HG03521 (cell line): ENCODE measurements around the gene TRIM69.
"Not testable (repeated sequence)": the region's sequence is repeated elsewhere in the genome, so short reads cannot be mapped to it uniquely, and the experiment has no call there.

ENCODE experiments used
- ATAC-seq: cut with Tn5 transposase; IDR thresholded peaks from one replicate; pipeline ENCODE4 v1.9.1; 2021; ENCODE audit warnings: mild to moderate bottlenecking, moderate library complexity; ENCODE audit not compliant: unreplicated experiment

Gene TRIM69

DNA sequence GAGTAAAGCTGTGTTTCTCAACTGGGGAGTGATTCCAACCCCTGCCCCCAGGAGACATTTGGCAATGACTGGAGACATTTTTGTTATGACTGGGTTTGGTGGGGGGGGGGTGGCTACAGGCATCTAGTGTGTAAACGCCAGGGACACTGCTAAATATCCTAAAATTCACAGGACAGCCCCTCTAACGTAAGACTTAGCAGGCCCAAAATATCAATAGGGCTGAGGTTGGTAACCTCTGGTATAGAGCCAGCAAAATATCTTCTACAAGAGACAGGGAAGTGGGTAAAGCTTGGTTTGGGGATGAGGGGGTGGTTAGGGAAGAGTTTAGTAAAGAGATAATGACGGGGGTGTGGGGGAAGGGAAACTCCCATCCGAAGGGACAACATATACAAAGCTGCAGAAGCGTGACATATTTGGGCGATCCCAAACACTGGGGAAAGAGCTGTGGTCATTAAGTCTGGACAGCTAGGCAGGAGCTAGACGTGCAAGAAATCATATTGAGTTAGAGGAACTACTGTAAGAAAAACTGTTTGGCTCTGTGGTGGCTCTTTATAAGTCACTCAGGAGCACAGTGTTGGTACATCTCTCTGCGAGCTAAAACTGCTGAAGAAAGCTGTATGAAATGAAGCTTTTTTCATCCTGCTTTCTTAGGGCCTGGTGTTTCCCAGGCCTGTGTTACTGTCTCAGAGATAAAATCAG lies 697 bp upstream of the TRIM69 start:
- ATAC-seq: no peak

DNA sequence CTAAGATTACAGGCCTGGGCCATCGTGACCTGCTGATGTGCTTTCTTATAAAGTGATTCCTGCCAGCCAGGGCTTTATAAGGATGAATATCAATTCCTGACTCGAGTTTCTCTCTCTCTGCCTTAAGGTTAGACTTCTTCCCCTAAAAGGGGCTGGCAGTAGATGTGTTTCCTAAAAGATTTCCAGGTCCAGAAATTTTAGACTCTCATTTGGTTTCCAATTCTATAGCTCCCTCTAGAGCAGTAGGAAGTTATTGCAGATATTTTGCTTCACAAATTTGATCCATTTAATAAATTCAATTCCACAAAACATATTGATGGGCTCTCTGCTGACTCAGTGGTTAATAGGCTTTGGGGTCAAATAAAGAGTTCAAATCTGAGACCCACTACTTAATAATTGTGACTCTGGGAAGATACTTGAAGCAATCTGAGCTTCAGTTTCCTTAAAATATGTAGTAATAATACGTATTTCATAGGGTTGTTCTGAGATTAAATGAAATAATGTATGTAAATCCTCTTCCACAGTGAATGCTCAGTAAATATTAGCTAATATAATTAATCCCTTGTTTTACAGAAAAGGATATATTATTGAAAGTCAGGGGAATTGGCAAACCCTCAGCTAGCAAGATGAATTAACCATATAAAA lies 2.1 kb downstream of the TRIM69 start:
- no peak for ATAC-seq

DNA sequence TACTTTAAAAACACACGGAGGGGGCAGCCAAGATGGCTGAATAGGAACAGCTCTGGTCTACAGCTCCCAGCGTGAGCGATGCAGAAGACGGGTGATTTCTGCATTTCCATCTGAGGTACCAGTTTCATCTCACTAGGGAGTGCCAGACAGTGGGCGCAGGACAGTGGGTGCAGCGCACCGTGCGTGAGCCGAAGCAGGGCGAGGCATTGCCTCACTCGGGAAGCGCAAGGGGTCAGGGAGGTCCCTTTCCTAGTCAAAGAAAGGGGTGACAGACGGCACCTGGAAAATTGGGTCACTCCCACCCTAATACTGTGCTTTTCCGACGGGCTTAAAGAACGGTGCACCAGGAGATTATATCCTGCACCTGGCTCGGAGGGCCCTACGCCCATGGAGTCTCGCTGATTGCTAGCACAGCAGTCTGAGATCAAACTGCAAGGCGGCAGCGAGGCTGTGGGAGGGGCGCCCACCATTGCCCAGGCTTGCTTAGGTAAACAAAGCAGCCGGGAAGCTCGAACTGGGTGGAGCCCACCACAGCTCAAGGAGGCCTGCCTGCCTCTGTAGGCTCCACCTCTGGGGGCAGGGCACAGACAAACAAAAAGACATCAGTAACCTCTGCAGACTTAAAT lies 3.0 kb downstream of the TRIM69 start:
- not testable (repeated sequence) for ATAC-seq

DNA sequence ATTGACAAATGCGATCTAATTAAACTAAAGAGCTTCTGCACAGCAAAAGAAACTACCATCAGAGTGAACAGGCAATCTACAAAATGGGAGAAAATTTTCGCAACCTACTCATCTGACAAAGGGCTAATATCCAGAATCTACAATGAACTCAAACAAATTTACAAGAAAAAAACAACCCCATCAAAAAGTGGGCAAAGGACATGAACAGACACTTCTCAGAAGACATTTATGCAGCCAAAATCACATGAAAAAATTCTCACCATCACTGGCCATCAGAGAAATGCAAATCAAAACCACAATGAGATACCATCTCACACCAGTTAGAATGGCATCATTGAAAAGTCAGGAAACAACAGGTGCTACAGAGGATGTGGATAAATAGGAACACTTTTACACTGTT lies 7.1 kb downstream of the TRIM69 start:
- not testable (repeated sequence) for ATAC-seq

DNA sequence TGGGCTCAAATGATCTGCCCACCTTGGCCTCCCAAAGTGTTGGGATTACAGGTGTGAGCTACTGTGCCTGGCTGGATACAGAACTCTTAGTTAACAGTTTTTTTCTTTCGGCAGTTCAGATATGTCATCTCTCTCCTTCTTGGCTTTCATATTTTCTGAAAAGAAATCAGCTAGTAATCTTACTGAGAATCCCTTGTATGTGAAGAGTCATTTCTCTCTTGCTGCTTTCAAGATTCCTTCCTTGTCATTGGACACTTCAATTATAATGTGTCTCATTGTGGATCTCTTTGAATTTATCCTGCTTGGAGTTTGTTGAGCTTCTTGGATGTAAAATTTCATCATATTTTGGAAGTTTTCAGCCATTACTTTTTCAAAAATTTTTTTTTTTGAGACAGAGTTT lies 17.0 kb downstream of the TRIM69 start:
- no peak for ATAC-seq

DNA sequence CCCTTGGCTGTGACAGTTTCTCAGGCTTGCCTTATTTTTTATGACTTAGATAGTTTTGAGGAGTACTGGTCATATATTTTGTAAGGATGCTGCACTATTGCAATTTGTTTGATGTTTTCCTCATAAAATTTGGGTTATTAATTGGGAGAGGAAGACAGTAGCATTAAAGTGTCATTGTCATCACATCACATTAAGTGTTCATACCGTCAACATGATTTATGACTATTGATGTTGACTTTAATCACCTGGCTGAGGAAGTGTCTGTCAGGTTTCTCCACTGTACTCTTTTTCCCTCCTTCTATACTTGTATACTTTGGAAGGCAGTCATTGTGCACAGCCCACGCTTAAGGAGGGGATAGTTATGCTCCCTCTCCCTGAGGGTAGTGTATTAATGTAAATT lies 26.9 kb downstream of the TRIM69 start:
- ATAC-seq: no peak

DNA sequence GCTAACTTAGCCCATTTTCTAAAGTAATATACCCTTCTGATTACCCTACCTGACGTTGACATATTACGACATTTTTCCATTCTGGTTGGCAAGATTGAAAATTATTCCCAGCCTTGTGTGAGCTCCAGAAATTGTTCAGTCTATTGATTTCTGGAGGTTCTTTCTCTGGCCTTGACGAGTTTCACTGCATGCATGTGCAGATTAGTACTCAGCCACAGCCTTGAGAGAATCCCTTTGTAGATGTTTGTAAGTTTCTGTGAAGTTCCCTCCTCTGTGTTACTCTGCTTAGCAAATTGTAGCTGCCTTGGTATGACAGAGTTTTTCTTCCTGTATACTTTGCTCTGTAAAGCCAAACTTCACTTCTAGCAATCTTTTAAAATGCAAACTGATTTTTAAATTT lies 27.5 kb downstream of the TRIM69 start:
- no peak for ATAC-seq

DNA sequence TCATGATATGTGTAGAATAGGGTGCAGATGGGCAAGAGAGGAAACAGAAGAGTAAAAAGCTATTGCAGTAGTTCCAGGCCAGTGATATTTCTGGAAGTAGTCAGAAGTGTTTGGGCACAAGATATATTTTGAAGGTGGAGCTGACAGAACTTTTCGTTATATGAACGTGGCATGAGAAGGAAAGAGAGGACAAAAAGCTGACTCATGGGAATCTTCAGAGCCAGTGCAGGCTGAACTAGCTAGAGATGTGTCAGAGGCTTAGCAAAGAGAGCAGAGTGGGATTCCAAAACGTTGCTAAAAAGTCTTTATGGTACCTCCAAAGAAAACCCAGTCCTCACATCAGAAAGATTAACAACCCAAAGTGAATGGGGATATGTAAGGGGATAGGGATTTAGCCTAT lies 28.7 kb downstream of the TRIM69 start:
- no peak for ATAC-seq

DNA sequence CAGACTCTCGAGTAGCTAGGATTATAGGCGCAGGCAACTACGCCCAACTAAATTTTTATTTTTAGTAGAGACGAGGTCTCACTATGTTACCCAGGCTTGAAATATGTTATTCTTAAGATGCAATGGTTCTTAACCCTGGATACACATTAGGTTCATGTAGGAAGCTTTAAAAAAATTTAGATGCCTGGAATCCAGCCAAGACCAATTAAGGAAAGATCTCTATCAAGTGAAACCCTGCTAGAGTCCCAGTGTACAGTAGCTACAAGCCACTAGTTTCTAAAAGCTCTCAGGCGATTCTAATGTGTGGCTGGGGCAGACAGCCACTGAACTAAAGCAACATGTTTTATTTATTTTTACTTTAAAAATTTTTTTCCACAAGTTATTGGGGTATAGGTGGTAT lies 33.2 kb downstream of the TRIM69 start:
- ATAC-seq: no peak

DNA sequence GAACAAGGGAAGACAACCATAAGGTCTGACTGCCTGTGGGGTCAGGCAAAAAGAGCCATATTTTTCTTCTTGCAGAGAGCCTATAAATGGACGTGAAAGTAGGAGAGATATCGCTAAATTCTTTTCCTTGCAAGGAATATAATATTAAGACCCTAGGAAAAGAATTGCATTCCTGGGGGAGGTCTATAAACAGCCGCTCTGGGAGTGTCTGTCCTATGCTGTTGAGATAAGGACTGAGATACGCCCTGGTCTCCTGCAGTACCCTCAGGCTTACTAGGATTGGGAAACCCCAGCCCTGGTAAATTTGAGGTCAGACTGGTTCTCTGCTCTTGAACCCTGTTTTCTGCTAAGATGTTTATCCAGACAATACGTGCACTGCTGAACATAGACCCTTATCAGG lies 34.4 kb downstream of the TRIM69 start:
- not testable (repeated sequence) for ATAC-seq

DNA sequence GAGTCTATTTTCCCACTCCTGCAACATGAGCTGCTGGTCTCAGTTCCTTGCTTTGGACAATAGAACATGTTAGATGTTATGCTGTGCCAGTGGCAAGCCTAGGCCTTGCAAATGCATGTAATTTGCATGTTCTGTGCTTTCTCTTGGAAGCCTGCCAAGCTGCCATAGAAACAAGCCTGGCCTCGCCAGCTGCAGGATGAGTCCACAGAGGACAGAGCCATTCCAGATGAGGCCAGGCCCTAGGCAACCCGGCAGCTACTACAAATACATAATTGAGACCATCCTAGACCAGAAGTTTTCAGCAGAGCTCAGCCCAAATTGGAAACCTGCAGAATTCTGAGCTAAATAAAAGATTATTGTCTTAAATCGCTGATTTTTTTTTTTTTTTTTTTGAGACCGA lies 39.6 kb downstream of the TRIM69 start:
- no peak for ATAC-seq

DNA sequence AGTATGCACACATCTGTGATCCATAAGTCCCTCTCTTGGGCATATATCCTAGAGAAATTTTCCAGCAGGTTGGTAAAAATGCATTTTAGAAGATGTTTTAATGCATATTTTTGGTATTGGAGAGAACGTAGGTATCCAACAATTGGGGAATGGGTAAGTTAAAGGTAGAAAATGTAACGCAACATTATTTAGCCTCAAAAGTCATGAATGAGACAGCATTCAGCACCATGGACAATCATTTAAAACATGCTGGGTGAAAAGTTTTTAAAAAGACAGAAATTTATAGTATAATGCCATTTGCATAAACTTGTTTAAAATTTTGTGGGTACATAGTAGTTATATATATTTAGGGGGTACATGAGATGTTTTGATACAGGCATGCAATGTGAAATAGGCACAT lies 43.4 kb downstream of the TRIM69 start:
- no peak for ATAC-seq

DNA sequence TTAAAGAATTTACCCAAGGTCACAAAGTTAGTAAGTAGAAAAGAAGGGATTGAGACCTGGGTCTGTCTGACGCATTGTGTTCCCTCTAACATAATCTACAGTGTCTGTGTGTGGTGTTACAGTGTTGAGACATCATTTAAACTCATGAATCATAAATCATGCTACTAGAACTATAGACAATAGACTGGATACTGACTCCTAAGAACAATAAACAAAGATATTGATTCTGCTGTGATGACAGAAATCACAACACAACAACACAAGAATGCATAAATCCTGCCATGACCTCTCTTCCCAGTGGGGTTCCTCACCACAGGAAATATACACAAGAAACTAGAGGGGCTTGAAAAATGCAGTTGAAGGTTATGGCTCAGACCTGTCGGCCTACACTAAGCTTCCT lies 44.3 kb downstream of the TRIM69 start:
- ATAC-seq: no peak

DNA sequence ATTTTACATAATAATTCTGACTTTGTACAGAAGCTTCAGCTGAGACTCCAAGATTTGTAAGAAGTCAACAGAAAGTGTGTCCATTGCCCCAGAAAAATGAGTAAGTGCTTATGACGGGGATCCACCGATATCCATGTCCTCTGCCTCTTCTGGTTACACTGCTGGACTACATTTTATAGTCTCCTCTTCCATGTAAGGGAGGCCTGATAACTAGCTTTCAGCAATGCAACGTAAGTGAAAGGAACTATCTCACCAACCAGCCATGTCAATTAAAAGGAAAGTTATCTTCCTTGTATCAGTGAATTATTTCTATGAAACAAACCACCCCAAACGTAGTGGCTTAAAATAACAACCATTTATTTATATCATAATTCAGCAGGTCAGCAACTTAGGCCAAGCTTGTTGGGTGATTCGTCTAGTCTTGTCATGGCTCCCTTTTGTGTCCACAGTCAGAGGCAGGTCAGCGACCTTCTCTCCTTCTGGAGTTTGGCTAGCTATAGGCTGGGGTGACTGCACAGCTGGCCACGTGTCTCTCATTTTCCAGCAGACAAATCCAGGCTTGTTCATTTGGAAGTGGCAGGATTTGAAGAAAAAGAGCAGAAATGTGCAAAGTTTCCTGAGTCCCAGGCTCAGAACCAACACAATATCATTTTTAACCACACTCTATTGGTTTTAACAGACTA lies 44.9 kb downstream of the TRIM69 start:
- no peak for ATAC-seq

DNA sequence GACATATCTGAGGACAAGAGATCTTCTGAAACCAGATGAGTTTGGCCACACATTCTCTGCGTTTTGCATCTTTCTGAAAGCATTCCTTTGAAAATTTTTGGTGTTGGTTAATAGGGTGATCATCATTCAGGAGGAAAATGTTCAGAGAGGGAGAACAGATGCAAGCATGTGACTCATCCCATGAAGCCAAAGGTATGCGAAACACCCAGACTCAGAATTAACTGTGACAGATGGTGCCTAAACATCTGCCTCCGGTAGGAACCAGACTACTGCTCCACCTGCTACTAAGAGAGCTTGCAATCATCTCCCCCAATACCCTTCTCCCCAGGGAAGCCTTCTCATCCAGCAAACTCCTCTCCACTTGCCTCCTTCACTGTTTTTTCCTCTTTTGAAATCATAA lies 46.2 kb downstream of the TRIM69 start:
- no peak for ATAC-seq

DNA sequence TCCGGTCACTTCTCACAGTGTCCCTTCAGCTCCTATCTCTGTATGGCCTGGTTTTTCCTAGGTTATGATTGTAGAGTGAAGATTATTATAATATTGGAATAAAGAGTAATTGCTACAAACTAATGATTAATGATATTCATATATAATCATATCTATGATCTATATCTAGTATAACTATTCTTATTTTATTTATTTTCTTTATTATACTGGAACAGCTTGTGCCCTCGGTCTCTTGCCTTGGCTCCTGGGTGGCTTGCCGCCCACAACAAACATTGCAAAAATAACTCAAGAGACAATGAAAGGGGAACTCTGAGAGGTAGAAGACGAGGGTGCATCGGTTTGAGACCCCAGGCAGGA lies 48.6 kb downstream of the TRIM69 start:
- not testable (repeated sequence) for ATAC-seq

DNA sequence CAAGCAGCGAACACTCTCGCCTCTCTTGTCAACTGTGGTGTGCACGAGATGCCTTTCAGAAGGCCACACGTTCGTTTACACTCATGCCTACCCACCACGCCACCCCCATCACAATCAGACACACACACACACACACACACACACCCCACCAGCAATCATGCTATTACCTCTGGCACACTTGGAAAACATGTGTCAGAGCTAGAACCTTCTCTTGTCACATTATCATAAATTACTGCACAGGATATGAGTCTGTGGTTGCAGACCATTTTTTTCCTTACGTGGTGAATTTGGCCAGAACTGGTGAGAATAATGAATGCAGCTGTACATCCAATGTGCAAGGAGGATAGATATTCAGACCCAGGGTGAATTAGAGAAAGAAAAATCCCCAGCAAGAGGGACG lies 52.4 kb downstream of the TRIM69 start:
- no peak for ATAC-seq

DNA sequence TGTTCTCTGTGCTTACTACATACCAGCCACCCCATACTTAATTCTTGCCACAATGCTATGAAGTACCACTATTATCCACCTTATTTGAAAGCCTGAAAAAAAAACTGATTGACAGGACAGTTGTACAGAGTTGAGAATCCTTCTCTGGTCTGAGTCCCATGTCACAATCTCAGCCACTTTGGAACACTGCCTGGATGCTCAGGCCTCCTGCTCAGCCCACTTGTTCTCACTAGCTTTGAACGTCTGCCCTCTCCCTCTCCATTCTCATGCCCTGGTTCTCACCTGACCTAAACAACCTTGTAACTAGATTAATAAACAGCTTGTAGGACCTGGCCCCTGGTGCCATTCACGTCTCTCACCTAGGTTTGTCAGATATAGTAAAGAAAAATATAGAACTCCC lies 53.9 kb downstream of the TRIM69 start:
- ATAC-seq: no peak

DNA sequence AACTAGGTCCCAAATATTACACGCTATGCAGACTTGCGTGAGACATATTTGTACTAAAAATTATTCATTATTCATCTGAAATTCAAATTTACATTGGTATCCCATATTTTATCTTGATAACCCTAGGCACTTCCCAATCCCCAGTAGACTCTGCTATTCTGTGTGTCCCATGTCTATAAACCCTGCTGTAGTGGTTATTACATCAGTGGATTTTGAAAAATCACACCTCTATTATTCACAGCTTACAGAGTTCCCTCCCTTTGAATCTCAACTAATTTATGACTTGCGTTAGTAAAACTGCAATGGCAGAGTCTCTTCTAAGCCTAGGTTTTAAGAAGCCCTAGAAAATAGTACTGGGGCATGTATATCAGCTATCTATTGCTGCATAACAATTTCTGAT lies 54.3 kb downstream of the TRIM69 start:
- no peak for ATAC-seq

DNA sequence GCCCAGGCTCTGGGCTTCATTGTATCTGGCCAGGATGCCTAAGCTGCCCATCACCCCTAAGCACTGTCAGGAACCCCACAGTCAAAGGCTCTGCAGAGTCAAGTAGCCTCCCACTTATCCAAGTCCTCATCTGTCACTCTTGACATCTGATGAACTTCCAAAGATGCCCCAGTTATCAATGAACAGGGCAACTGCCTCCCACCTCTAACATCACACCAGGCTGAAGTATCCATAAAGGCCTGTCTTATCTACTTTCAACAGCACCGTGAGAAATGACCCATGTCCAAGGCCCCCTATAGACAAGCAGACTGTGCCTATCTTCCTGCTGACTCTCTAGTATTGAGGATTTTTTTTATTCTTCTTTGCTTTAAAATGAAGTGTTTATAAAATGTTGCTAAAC lies 56.4 kb downstream of the TRIM69 start:
- ATAC-seq: no peak

DNA sequence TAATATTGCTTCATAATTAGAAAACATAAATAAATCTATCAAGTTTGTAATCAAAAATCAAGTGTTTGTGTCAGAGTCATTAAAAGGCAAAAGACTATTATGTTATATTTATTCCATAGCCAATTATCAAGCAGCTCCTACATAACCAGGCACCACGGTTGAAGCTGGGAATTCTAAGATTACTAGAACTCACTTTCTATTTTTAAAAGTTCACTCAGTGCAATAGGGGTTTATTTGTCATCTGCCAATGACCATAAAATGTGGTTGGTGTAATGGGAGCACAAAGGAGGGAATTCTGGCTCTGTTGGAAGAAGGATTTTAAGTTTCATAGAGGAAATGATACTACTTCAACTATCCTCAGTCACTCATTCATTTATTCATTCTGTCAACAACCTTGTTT lies 57.7 kb downstream of the TRIM69 start:
- no peak for ATAC-seq

DNA sequence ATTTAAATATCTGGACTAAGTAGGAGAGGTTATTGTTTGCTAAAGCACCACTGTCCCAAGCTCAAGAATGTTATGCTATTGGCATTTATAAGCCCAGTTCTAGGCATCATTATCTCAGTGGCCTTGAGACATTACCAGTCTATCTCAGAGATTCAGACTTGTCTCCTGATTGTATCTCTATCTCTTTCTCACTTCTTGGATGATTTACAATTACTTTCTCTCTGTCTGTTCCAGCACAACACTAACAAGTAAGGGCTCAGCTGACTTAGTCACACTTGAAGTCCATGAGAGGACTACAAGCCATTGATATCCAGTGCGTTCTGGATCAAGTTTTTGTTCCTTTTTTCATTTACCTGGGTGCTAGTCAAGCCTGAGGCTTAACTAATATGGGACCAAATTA lies 60.2 kb downstream of the TRIM69 start:
- no peak for ATAC-seq
